ENCODE data around the gene DLG5.

- no peak for TF ChIP-seq CTCF (IDR thresholded peaks at IDR 0.05; ENCODE audit: borderline replicate concordance, extremely low read depth, low read length, poor library complexity, severe bottlenecking)
- TF ChIP-seq EZH2 (IDR thresholded peaks at IDR 0.05; ENCODE audit: borderline replicate concordance, low read depth, low read length, severe bottlenecking): no peak
Observed at GRCh38 chr10:77911535-77912123, 14.9 kb downstream of the DLG5 start.
